Heart right ventricle (tissue), 16 donors: ENCODE data around the gene CDH23. TPM values are rescaled to one million over a fixed set of nuclear protein-coding genes. Genes with fewer than 3 reads are reported as not detected.

ENCODE experiments used
- ATAC-seq, 8 donors: fragments of 200-7000 bp; cut with Tn5 transposase; one replicate each; pipeline ENCODE4 v1.9.1; 2020; ENCODE audit warnings: mild to moderate bottlenecking in 8 of 8, moderate library complexity in 8 of 8, moderate number of reproducible peaks in 1 of 8
- DNase-seq, 2 donors: peaks; one replicate each; pipeline ENCODE4 v3.0.0-alpha.2; 2020
- H3K27ac ChIP-seq, 10 donors: fragments of 200-600 bp; sonication (generic) in 2 of 10; one replicate each; pipeline versions ENCODE4 v1.5.0 to v1.8.0; 2020 to 2022; ENCODE audit warnings: mild to moderate bottlenecking in 3 of 10
- H3K27me3 ChIP-seq, 7 donors: fragments of 200-600 bp; one replicate each; pipeline ENCODE4 v1.8.0; 2021 to 2022; ENCODE audit warnings: mild to moderate bottlenecking in 2 of 7
- H3K36me3 ChIP-seq, 9 donors: fragments of 200-600 bp; sonication (generic) in 1 of 9; one replicate each; pipeline versions ENCODE4 v1.5.0 to v1.8.0; 2020 to 2022; ENCODE audit warnings: mild to moderate bottlenecking in 2 of 9
- H3K4me1 ChIP-seq, 9 donors: fragments of 200-600 bp; sonication (generic) in 1 of 9; one replicate each; pipeline versions ENCODE4 v1.5.0 to v1.8.0; 2020 to 2022; ENCODE audit warnings: mild to moderate bottlenecking in 4 of 9
- H3K4me3 ChIP-seq, 10 donors: fragments of 200-600 bp; sonication (generic) in 2 of 10; one replicate each; pipeline versions ENCODE4 v1.5.0 to v1.8.0; 2020 to 2022; ENCODE audit warnings: mild to moderate bottlenecking in 7 of 10, moderate library complexity in 2 of 10
- H3K9me3 ChIP-seq, 11 donors: fragments of 200-600 bp in 10 of 11; sonication (generic) in 2 of 11; one replicate each; pipeline versions ENCODE4 v1.5.0 to v1.8.0; 2013 to 2022; ENCODE audit warnings: mild to moderate bottlenecking in 2 of 11, control low read depth in 1 of 11, moderate library complexity in 1 of 11
- WGBS, 2 donors: extraction: QIAGEN DNeasy Blood & Tissue Kit; methylation state at CpG; one replicate each; pipeline ENCODE4 v1.1.7; 2013; ENCODE audit warnings: inconsistent platforms in 1 of 2; 5-methylcytosine and 5-hydroxymethylcytosine counted together
- intact Hi-C, 10 donors: fragments of 100-400 bp; cut with DNase I; formaldehyde crosslinking; loops; one replicate each; pipeline versions ENCODE4 v1.11.1 to v1.14.2; 2022
- polyA plus RNA-seq, 2 donors: library from polyadenylated mRNA; stranded (reverse); fragments of 200-250 nt; gene quantifications; one replicate each; pipeline ENCODE4 v1.2.3, GENCODE V29; 2013
- total RNA-seq, 10 donors: library from RNA; stranded (reverse); fragmentation: NEBNext Ultra II Directional in 3 of 10; extraction: Animal tissue kit (Norgen Biotek cat#: 25700) in 3 of 10; gene quantifications; one replicate each; pipeline versions ENCODE4 v1.2.1 to v1.2.4, GENCODE V29; 2021 to 2023
- TF ChIP-seq, protein P1 (sequence below), 9 donors: fragments of 200-600 bp; sonication (generic) in 2 of 9; IDR thresholded peaks; one replicate each; pipeline versions ENCODE4 v1.5.0 to v1.8.0; 2021 to 2022; ENCODE audit warnings: antibody characterized with exemption in 9 of 9, mild to moderate bottlenecking in 5 of 9, moderate library complexity in 1 of 9
- donor health status: Arrhythmogenic right ventricular cardiomyopathy.
- donor health status: ischemic (EF 13 %, LVEDD 7.1; RV severe dilation, severe dysfunction).
- donor health status: healthy with polysubstance abuse.
- donor health status: DM: no; HTN: yes; CAD: no.
- donor health status: DM: no; HTN: no; CAD: no.
- donor health status: ischemic (EF 25% LVEDD 6.9; RV normal size, moderate dysfunction).
- donor health status: ischemic (EF 25% LVEDD 5.7; RV mildly dilated, moderate dysfunction).
- donor health status: healthy.
- donor health status: DM: yes; HTN: yes; CAD: no.
- donor health status: Ischemic cardiomyopathy.
- donor health status: ischemic (EF 35%, LVEDD 5.7; RV mildly dilated, moderate dysfunction).
- donor health status: nonischemic (EF 11% LVEDD 7.7; RV severe dilation, severe dysfunction).
- donor health status: DM: yes; HTN: yes; CAD: no.
- donor health status: PGD.
- donor health status: ischemic (EF 29% LVEDD 5.4; RV normal size, mild dysfunction).
- donor health status: nonischemic (EF 23%, LVEDD 6.1; RV moderate dilation, normal function).

Gene CDH23
- total and polyA plus RNA-seq, 12 donors = 1.1 to 7.7 (median 4.6) TPM

DNA sequence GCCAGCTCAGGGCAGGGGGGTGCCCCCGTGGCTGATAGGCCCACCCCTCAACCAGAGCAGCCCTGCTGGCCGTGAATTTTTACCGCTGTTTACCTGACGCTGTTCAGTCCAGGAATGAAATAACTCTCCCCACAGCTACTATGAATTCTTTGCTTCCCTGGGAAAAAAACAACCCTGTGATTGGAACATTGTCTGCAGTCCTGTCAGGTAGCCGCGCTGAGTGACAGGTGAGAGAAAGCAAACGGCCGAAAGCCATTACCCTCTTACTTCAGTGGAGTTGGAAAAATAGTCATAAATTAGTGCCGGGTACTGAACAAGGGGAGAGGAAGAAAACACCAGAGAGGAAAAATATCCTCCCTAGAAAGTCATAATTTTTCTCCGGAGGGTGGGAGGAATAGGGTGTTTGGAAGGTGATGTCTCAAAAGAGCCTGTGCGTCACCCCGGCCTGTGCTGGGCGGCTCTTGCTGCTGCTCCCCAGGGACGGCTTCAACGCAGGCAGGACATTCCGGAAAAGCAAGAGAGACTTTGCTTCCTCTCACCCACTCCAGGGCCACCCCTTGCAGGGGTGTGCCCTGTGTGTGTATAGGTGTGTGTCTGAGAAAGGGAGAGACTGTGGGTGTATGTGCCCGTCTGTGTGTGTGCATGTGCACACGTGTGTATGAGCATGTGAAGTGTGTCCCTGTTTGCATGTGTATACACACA is 69.0 kb downstream of the CDH23 start:
- intact Hi-C loops = no loop called here
- H3K27me3 ChIP-seq = no peaks in the 10 kb centered on the region
- ATAC-seq = peak; percentile 17 to 80 (median 33)
- no peak overlapping the region for H3K27ac ChIP-seq
- TF ChIP-seq, protein P1, sequence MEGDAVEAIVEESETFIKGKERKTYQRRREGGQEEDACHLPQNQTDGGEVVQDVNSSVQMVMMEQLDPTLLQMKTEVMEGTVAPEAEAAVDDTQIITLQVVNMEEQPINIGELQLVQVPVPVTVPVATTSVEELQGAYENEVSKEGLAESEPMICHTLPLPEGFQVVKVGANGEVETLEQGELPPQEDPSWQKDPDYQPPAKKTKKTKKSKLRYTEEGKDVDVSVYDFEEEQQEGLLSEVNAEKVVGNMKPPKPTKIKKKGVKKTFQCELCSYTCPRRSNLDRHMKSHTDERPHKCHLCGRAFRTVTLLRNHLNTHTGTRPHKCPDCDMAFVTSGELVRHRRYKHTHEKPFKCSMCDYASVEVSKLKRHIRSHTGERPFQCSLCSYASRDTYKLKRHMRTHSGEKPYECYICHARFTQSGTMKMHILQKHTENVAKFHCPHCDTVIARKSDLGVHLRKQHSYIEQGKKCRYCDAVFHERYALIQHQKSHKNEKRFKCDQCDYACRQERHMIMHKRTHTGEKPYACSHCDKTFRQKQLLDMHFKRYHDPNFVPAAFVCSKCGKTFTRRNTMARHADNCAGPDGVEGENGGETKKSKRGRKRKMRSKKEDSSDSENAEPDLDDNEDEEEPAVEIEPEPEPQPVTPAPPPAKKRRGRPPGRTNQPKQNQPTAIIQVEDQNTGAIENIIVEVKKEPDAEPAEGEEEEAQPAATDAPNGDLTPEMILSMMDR (IDR thresholded peaks at IDR 0.05) = no peak
- DNase-seq = no peak
- WGBS, 2 donors = 68 to 80% methylated on average over 18 of the region's 18 CpGs
- peaks cover 0 to 21% (median 12%) of the 10 kb centered on the region in 9 donors for H3K4me1 ChIP-seq
- H3K9me3 ChIP-seq = no peaks in the 10 kb centered on the region
- H3K36me3 ChIP-seq = no peaks in the 10 kb centered on the region
- H3K4me3 ChIP-seq = no peak overlapping the region

DNA sequence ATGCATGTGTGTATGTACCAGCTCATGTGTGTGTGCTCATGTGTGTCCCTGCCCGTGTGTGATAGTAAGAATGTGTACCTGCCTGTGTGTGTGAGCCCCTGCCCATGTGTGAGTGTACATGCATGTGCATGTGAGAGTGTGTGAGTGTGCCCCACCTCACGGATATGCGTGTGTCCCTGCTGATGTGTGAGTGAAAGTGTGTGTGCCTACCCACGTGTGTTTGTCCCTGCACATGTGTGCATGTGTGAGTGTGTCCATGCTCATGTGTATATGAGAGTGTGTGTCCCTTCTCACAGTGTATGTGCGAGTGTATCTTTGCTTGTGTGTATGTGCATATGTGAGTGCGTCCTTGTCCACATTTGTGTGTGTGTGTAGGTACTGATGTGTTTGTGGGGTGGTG is 69.6 kb downstream of the CDH23 start:
- Histone ChIP-seq H3K4me1 (peaks cover 0 to 24% (median 12%) of the 10 kb centered on the region in 9 donors), H3K9me3 (no peaks in the 10 kb centered on the region), H3K27me3 (no peaks in the 10 kb centered on the region), H3K36me3 (no peaks in the 10 kb centered on the region), H3K27ac (no peak overlapping the region), H3K4me3 (no peak overlapping the region)
- TF ChIP-seq, protein P1 (IDR thresholded peaks at IDR 0.05) = no peak
- DNase-seq (no peak), ATAC-seq (no peak)
- 89 to 93% methylated on average over 6 of the region's 6 CpGs for WGBS, 2 donors
- intact Hi-C loops = no loop called here

DNA sequence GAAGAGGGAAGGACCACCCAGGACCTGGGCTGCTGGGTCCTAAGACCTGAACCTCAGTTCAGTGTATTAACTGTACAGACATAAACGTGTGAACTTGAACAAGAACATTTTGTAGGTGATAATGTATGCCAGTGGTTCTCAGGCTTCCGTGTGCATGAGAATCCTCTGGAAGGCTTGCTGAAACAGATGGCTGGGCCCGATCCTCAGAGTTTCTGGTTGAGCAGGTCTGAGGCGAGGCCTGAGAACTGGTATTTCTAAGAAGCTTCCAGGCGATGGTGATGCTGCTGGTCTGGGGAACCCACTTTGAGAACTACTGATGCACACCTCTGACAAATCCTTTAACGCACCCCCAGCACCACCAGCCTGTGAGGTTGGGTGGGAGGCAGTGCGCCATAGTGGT is 70.4 kb downstream of the CDH23 start:
- WGBS, 2 donors = 92 to 93% methylated on average over 7 of the region's 7 CpGs

DNA sequence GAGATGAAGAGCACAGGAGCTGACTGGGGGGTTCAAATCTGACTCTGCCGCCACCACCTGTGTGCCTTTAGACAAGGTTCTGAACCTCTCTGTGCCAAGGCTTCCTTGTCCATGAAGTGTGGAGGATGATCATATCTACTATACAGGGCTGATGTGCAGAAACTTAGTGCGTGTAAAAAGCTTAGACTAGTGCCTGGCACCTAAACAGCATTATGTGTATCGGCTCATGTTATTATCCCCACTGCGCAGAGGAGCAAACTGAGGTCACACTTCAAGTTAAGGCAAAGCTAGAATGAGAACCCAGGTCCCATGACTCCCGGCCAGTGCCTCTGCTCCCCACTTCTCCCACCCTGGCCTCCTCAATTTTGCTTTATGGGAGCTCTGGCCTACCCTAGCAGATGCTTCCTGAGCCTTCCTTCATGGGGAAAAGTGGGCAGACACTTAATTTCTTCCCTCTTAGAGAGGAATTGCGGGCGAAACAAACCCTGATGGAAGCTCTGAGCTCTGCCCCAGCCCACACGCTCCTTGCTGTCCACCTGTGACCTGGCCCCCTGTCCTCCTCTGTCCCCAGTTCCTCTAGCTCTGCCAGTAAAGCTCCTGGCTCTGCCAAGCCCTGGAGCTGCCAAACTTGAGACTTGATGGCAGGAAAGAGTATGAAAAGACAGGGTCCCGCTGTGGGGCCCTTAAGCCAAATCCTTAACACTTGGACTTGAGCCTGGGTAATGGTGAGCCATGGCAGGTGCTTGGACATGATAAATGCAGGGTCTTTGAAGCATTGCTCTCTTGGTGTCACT is 71.0 kb downstream of the CDH23 start:
- no peak for DNase-seq
- Histone ChIP-seq H3K4me1 (peaks cover 0 to 38% (median 25%) of the 10 kb centered on the region in 9 donors), H3K9me3 (no peaks in the 10 kb centered on the region), H3K27me3 (no peaks in the 10 kb centered on the region), H3K36me3 (no peaks in the 10 kb centered on the region), H3K27ac (no peak overlapping the region), H3K4me3 (no peak overlapping the region)
- intact Hi-C loops = no loop called here
- TF ChIP-seq, protein P1 (IDR thresholded peaks at IDR 0.05) = no peak
- no peak for ATAC-seq
- 84 to 86% methylated on average over 9 of the region's 9 CpGs for WGBS, 2 donors

More for the DNA sequence above, 70.4 kb downstream of the CDH23 start:
- Histone ChIP-seq H3K36me3 (no peaks in the 10 kb centered on the region), H3K4me3 (no peak overlapping the region), H3K9me3 (no peaks in the 10 kb centered on the region), H3K27ac (no peak overlapping the region), H3K4me1 (peaks cover 0 to 32% (median 19%) of the 10 kb centered on the region in 9 donors), H3K27me3 (no peaks in the 10 kb centered on the region)
- intact Hi-C loops = no loop called here
- ATAC-seq (no peak), DNase-seq (no peak)
- TF ChIP-seq, protein P1 (IDR thresholded peaks at IDR 0.05) = no peak
